Activated T-cell treated with anti-CD3 and anti-CD28 coated beads, Interleukin-2, amount 50 U/mL, for 24 hours (primary cell): Measurements from ENCODE around the gene ADGRG1.

ENCODE experiments used
- DNase-seq: peaks from one replicate; pipeline ENCODE4 v3.0.0-alpha.2; 2020
- H3K27ac Mint-ChIP-seq: 2 replicates; pipeline ENCODE4 v1.8.0; 2020; ENCODE audit warnings: mild to moderate bottlenecking, mixed read lengths
- H3K27me3 Mint-ChIP-seq: 2 replicates; pipeline ENCODE4 v1.8.0; 2020; ENCODE audit warnings: mixed read lengths
- H3K36me3 Mint-ChIP-seq: 2 replicates; pipeline ENCODE4 v1.8.0; 2020; ENCODE audit warnings: low read depth, mixed read lengths
- H3K4me1 Mint-ChIP-seq: 2 replicates; pipeline ENCODE4 v1.8.0; 2020; ENCODE audit warnings: low read depth, mixed read lengths
- H3K4me3 Mint-ChIP-seq: 2 replicates; pipeline ENCODE4 v1.8.0; 2020; ENCODE audit warnings: mild to moderate bottlenecking, moderate library complexity, mixed read lengths
- H3K9me3 Mint-ChIP-seq: 2 replicates; pipeline ENCODE4 v1.8.0; 2020; ENCODE audit warnings: mixed read lengths

The ADGRG1 gene

GRCh38 chr16:57621521-57622271 is 6.7 kb upstream of the ADGRG1 start:
- H3K9me3 Mint-ChIP-seq, result no peaks in the 10 kb centered on the region
- H3K36me3 Mint-ChIP-seq, result no peaks in the 10 kb centered on the region
- H3K4me3 Mint-ChIP-seq, result no peak overlapping the region
- H3K4me1 Mint-ChIP-seq, result no peaks in the 10 kb centered on the region
- H3K27me3 Mint-ChIP-seq, result no peaks in the 10 kb centered on the region
- H3K27ac Mint-ChIP-seq, result no peak overlapping the region
- no peak for DNase-seq

GRCh38 chr16:57622361-57623250 is 5.8 kb upstream of the ADGRG1 start:
- no peak for DNase-seq
- no peak overlapping the region for H3K4me3 Mint-ChIP-seq
- no peaks in the 10 kb centered on the region for H3K9me3 Mint-ChIP-seq
- H3K36me3 Mint-ChIP-seq, result no peaks in the 10 kb centered on the region
- H3K27ac Mint-ChIP-seq, result no peak overlapping the region
- no peaks in the 10 kb centered on the region for H3K27me3 Mint-ChIP-seq
- H3K4me1 Mint-ChIP-seq, result no peaks in the 10 kb centered on the region

- no peak overlapping the region for H3K4me3 Mint-ChIP-seq
- peaks cover 5% of the 10 kb centered on the region for H3K27me3 Mint-ChIP-seq
- no peaks in the 10 kb centered on the region for H3K9me3 Mint-ChIP-seq
- no peak overlapping the region for H3K27ac Mint-ChIP-seq
- DNase-seq, result no peak
- peaks cover 5% of the 10 kb centered on the region for H3K4me1 Mint-ChIP-seq
- H3K36me3 Mint-ChIP-seq, result no peaks in the 10 kb centered on the region
These were observed 5.0 kb upstream of the ADGRG1 start for GRCh38 chr16:57623251-57624043.

- no peak for DNase-seq
- no peaks in the 10 kb centered on the region for H3K36me3 Mint-ChIP-seq
- H3K27me3 Mint-ChIP-seq, result peaks cover 12% of the 10 kb centered on the region
- H3K27ac Mint-ChIP-seq, result no peak overlapping the region
- H3K9me3 Mint-ChIP-seq, result no peaks in the 10 kb centered on the region
- H3K4me3 Mint-ChIP-seq, result no peak overlapping the region
- peaks cover 12% of the 10 kb centered on the region for H3K4me1 Mint-ChIP-seq
These were observed 4.3 kb upstream of the ADGRG1 start for GRCh38 chr16:57624044-57624688.

GRCh38 chr16:57624806-57625500 is 3.5 kb upstream of the ADGRG1 start:
- H3K27me3 Mint-ChIP-seq, result peaks cover 20% of the 10 kb centered on the region
- peaks cover 15% of the 10 kb centered on the region for H3K4me1 Mint-ChIP-seq
- no peaks in the 10 kb centered on the region for H3K9me3 Mint-ChIP-seq
- no peak for DNase-seq
- H3K27ac Mint-ChIP-seq, result no peak overlapping the region
- no peaks in the 10 kb centered on the region for H3K36me3 Mint-ChIP-seq
- no peak overlapping the region for H3K4me3 Mint-ChIP-seq

- H3K9me3 Mint-ChIP-seq, result no peaks in the 10 kb centered on the region
- DNase-seq, result no peak
- no peaks in the 10 kb centered on the region for H3K36me3 Mint-ChIP-seq
- H3K27me3 Mint-ChIP-seq, result peaks cover 32% of the 10 kb centered on the region
- peaks cover 15% of the 10 kb centered on the region for H3K4me1 Mint-ChIP-seq
- H3K27ac Mint-ChIP-seq, result no peak overlapping the region
- H3K4me3 Mint-ChIP-seq, result no peak overlapping the region
These were observed 1.8 kb upstream of the ADGRG1 start for GRCh38 chr16:57626420-57627170.

GRCh38 chr16:57627184-57627871 is 1.1 kb upstream of the ADGRG1 start:
- Mint-ChIP-seq H3K4me1 (peaks cover 15% of the 10 kb centered on the region), H3K27me3 (peaks cover 32% of the 10 kb centered on the region), H3K9me3 (no peaks in the 10 kb centered on the region), H3K27ac (no peak overlapping the region), H3K36me3 (no peaks in the 10 kb centered on the region), H3K4me3 (no peak overlapping the region)
- no peak for DNase-seq

- Mint-ChIP-seq H3K4me1 (peaks cover 15% of the 10 kb centered on the region), H3K9me3 (no peaks in the 10 kb centered on the region), H3K36me3 (no peaks in the 10 kb centered on the region), H3K27ac (no peak overlapping the region), H3K27me3 (peaks cover 32% of the 10 kb centered on the region), H3K4me3 (peak overlapping the region; percentile 63)
- DNase-seq, result no peak
These were observed 408 bp downstream of the ADGRG1 start for GRCh38 chr16:57628783-57629293.

- H3K9me3 Mint-ChIP-seq, result no peaks in the 10 kb centered on the region
- H3K36me3 Mint-ChIP-seq, result no peaks in the 10 kb centered on the region
- no peak for DNase-seq
- H3K4me1 Mint-ChIP-seq, result peaks cover 15% of the 10 kb centered on the region
- peak overlapping the region; percentile 63 for H3K4me3 Mint-ChIP-seq
- peaks cover 32% of the 10 kb centered on the region for H3K27me3 Mint-ChIP-seq
- no peak overlapping the region for H3K27ac Mint-ChIP-seq
These were observed 1.3 kb downstream of the ADGRG1 start for GRCh38 chr16:57629516-57630406.

- peaks cover 32% of the 10 kb centered on the region for H3K27me3 Mint-ChIP-seq
- H3K4me3 Mint-ChIP-seq, result no peak overlapping the region
- H3K36me3 Mint-ChIP-seq, result no peaks in the 10 kb centered on the region
- H3K27ac Mint-ChIP-seq, result no peak overlapping the region
- no peaks in the 10 kb centered on the region for H3K9me3 Mint-ChIP-seq
- peaks cover 15% of the 10 kb centered on the region for H3K4me1 Mint-ChIP-seq
- no peak for DNase-seq
These were observed 2.0 kb downstream of the ADGRG1 start for GRCh38 chr16:57630407-57630797.

- no peak overlapping the region for H3K27ac Mint-ChIP-seq
- no peaks in the 10 kb centered on the region for H3K36me3 Mint-ChIP-seq
- DNase-seq, result no peak
- no peak overlapping the region for H3K4me3 Mint-ChIP-seq
- no peaks in the 10 kb centered on the region for H3K9me3 Mint-ChIP-seq
- H3K4me1 Mint-ChIP-seq, result peaks cover 15% of the 10 kb centered on the region
- H3K27me3 Mint-ChIP-seq, result peaks cover 32% of the 10 kb centered on the region
These were observed 2.8 kb downstream of the ADGRG1 start for GRCh38 chr16:57630931-57631845.
